GM18907 (cell line): Measurements from ENCODE around the gene CAMK1D.
"Not testable (repeated sequence)": the region's sequence is repeated elsewhere in the genome, so short reads cannot be mapped to it uniquely, and the experiment has no call there.

ENCODE experiments used
- ATAC-seq: cut with Tn5 transposase; IDR thresholded peaks from one replicate; pipeline ENCODE4 v1.9.1; 2021; ENCODE audit warnings: mild to moderate bottlenecking, moderate library complexity; ENCODE audit not compliant: unreplicated experiment

CAMK1D gene

DNA sequence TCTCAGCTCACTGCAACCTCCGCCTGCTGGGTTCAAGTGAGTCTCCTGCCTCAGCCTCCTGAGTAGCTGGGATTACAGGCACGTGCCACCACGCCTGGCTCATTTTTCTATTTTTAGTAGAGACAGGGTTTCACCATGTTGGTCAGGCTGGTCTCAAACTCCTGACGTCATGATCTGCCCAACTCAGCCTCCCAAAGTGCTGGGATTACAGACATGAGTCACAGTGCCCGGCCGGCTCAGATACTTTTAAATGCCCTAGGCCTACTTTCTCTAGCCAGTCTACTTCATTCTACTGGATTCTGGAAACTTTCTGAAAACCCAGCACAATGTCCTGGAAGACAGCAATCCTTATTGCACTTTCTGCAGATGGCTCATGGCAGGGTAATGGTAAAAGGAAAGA, 516.2 kb downstream of the CAMK1D start:
- ATAC-seq, result not testable (repeated sequence)

DNA sequence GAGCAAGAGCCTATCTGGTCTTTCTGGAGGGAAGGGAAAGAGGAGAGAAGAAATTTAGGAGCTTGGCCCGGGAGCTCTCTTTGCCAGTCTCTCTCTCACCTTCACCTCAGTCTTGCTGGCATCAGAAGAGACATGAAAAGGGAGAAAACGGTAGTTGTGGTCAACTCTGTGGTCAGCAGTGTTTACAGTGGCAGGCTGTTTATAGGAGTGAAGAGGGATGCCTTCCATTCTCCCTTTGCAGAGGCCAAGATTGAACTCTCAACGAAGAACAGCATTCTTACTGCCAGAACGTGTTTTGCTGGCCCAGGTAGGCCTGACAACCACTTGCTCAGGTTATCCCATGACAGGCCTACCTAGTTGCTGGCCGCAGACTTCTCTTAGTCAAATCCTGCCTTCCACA, 518.9 kb downstream of the CAMK1D start:
- ATAC-seq, result no peak

DNA sequence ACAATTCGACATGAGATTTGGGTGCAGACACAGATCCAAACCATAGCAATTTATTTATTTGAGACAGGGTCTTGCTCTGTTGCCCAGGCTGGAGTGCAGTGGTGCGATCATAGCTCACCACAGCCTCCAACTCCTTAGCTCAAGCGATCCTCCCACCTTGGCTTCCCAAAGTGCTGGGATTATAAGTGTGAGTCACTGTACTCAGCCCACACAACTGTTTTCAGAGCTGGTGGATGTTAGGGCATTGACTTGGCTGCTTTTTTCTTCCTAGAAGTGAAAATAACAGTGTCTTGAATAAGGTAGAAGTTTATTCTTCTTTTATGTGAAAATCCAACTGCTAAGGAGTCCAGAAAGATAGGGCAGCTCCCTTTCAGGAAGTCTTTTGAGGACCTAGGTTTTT, 520.1 kb downstream of the CAMK1D start:
- no peak for ATAC-seq

DNA sequence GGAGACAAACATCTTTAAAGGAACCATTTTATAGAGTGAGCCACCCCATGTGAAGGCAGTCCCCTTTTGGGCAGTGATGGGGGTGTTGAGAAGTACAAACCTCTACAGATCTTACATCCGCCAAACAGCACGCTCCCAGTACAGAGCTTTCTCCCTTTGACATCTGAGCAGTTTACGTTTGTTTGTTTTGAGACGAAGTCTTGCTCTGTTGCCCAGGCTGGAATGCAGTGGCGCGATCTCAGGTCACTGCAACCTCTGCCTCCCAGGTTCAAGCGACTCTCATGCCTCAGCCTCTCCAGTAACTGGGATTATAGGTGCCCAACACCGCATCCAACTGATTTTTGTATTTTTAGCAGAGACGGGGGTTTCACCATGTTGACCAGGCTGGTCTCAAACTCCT, 523.2 kb downstream of the CAMK1D start:
- no peak for ATAC-seq

DNA sequence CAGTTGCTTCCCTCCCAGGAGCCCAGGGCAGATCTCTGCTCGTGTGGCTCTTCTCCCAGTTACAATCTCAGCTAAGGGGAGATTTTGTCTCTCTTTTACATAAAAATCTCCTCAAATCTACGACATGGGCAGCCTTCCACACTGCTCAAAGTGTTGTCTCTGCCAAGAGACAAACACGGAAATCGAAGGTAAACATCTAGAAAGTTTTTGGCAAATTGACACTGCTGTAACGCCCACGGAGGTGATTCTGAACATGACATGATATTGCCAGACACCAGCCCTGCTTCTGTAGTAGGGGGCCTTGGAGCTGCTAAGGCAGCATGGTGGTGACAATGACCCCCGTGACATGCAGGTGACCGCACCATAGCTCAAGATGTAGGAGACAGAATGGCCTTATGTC, 523.8 kb downstream of the CAMK1D start:
- ATAC-seq, result no peak

DNA sequence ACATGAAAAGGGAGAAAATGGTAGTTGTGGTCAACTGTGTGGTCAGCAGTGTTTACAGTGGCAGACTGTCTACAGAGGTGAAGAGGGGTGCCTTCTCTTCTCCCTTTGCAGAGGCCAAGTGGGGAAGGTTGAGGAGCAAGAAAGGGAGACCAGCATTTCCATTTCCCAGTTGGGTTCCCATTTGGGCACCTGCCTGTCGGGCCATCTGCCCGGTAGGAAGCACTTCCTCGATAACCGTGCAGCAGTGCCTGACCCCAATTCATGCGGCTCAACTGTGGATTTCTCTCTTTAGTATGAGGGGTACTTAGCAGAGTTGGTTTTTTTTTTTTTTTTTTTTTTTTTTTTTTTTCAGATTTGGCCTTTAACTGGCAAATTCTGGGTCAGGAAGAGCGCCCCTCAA, 525.2 kb downstream of the CAMK1D start:
- no peak for ATAC-seq

DNA sequence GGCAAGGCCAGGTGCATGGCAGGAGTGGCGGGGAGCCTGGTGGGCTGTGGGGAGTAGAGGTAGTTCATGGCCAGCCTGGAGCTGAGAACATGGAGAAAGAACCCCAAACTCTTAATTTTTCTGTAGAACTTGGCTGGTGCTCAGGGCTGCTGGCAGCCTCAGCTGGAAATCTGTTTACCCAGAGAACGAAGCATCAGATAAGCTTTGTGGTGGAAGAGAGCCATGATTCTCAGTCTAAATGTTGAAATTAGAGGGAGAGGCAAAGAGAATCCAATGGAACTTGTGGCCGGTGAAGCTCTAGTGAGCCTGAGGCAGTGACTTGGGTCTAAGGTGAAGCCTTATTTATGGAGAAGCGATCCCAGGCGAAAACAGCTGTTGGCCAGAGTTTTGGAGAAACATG, 525.8 kb downstream of the CAMK1D start:
- no peak for ATAC-seq

DNA sequence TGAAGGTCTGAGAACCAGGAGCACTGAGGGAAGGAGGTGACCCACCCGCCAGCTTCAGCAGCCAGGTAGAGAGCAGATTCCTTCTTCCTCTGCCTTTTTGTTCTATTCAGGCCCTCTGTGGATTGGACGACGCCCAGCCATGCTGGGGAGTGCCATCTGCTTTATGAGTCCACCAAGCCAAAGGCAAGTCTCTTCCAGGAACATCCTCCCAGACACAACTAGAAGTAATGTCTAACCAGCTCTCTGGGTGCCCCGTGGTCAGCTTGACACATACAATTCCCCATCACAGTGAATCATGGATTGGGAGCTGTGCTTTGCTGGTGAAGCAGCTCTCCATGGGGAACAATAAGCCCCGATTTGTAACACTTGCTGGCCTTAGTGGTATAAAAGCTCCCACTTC, 526.9 kb downstream of the CAMK1D start:
- ATAC-seq, result no peak

DNA sequence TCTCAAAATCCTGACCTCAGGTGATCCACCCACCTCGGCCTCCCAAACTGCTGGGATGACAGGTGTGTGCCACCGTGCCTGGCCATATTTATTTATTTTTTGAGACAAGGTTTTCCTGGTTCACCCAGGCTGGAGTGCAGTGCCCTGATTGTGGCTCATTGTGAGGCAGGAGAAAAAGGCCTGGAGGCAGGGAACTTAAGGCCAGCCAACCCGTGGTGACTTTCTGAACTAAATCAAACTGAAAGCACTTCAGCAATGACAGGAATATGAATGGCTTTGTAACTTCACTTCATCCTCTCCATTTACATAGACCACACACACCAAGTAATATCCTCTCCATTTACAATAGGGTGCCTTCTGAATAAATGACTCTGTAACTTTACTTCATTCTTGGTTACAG, 527.8 kb downstream of the CAMK1D start:
- ATAC-seq, result no peak

DNA sequence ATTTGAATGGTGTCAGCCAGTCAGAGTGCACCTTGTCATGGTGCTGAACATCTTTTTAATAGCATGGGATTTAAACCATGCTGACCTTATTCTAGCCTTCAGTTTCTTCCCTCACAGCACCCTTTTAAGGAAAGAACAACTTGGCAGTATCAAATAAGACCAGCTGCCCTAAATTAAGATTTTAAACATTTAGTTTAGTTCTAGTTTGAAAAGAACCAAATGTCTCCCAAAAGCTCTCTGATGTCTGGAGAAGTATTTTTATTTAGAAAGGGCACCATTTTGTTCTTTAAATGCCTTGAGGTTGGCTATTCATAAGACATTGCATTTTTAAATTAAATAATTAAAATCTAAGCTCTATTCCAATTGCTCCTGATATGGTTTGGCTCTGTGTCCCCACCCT, 531.1 kb downstream of the CAMK1D start:
- ATAC-seq, result no peak

DNA sequence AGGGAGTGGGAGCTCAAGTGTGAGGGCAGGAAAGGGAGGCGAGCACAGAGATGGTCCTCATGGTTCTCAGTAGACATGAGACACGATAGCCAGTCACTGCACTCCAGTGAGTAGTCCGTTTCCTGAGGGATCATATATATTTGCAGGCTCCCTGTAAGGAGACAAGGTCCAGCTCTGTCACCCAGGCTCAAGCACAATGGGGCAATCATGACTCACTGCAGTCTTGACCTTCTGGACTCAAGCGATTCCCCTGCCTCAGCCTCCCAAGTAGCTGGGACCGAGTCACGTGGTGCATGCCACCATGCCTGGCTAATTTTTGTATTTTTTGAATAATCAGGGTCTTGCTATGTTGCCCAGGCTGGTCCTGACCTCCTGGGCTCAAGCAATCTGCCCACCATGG, 535.5 kb downstream of the CAMK1D start:
- no peak for ATAC-seq
